Measurements from ENCODE around the gene PLSCR1. TPM values are rescaled to one million over a fixed set of nuclear protein-coding genes. Genes with fewer than 3 reads are reported as not detected.

PLSCR1 gene
- polyA plus RNA-seq, 6 donors from 2014 or later, result 26.9 to 48.3 (median 34.4) TPM

GRCh38 chr3:146543461-146544001 is 876 bp downstream of the PLSCR1 start:
- peaks cover 31 to 53% (median 45%) of the 10 kb centered on the region in 3 donors for H3K4me1 Mint-ChIP-seq
- no peaks in the 10 kb centered on the region for H3K9me3 Mint-ChIP-seq
- ATAC-seq (ENCODE audit: low read depth in 2 of 2) (no peak), DNase-seq (no peak)
- H3K36me3 Mint-ChIP-seq, result no peaks in the 10 kb centered on the region
- H3K4me3 Mint-ChIP-seq, result peak overlapping the region; percentile 90 to 97 (median 95)
- H3K27ac Mint-ChIP-seq, result peak overlapping the region; percentile 13 to 94 (median 92)
- H3K27me3 Mint-ChIP-seq, result no peaks in the 10 kb centered on the region

GRCh38 chr3:146542978-146543377 is 1.4 kb downstream of the PLSCR1 start:
- peak overlapping the region in 4 of 6 donors; percentile 13 to 88 (median 42) for H3K27ac Mint-ChIP-seq
- peak overlapping the region; percentile 64 to 97 (median 94) for H3K4me3 Mint-ChIP-seq
- ATAC-seq (ENCODE audit: low read depth in 2 of 2), result no peak
- no peak for DNase-seq
- peaks cover 31 to 53% (median 45%) of the 10 kb centered on the region in 3 donors for H3K4me1 Mint-ChIP-seq
- no peaks in the 10 kb centered on the region for H3K36me3 Mint-ChIP-seq
- no peaks in the 10 kb centered on the region for H3K27me3 Mint-ChIP-seq
- no peaks in the 10 kb centered on the region for H3K9me3 Mint-ChIP-seq

DNA sequence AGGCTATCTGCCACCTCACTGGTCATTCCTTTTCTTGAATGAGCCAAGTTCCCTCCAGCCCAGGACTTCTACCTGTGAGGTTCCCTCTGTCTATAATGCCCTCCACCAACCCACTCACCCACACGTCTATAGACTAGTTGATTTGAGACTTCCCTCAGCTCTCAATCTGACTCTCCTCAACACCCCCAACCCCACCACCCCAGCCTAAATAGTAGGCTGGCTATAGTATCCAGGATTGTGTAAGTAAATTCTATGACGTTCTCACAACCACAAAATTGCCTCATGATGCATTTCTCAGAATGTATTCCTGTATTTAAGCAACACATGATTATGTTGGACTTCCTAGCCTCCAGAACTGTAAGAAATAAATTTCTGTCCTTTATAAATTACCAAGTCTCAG is 2.2 kb downstream of the PLSCR1 start:
- ATAC-seq (ENCODE audit: low read depth in 2 of 2) (no peak), DNase-seq (no peak)
- peaks cover 4 to 5% of the 10 kb centered on the region in 2 donors for H3K36me3 Mint-ChIP-seq
- peak overlapping the region in 4 of 6 donors; percentile 26 to 75 (median 55) for H3K27ac Mint-ChIP-seq
- H3K4me3 Mint-ChIP-seq, result peak overlapping the region in 7 of 8 donors; percentile 18 to 95 (median 45)
- H3K9me3 Mint-ChIP-seq, result no peaks in the 10 kb centered on the region
- H3K4me1 Mint-ChIP-seq, result peaks cover 34 to 53% (median 45%) of the 10 kb centered on the region in 3 donors
- H3K27me3 Mint-ChIP-seq, result no peaks in the 10 kb centered on the region

DNA sequence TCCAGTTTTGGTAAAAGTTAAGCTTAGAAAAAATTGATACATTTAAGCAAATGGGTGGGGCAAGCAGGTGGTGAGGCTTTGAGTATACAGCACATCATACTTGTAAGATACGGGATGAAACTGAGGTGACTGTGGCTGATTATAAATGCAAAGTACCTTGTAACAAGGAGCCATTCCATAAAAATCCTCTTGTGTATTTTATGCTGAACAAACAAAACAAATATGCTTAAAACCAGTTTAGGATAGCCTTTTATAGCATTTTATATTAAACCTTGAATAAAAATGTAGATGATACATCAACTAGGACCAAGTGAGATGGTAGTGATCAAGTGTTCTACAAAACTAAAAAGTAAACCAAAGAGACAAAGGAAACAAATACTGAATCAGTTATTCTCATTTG is 3.4 kb downstream of the PLSCR1 start:
- Mint-ChIP-seq H3K36me3 (peaks cover 6 to 7% of the 10 kb centered on the region in 2 donors), H3K4me3 (peak overlapping the region in 2 of 8 donors; percentile 13 to 60), H3K27ac (peak overlapping the region in 1 of 6 donors; percentile 73), H3K9me3 (no peaks in the 10 kb centered on the region), H3K27me3 (no peaks in the 10 kb centered on the region), H3K4me1 (peaks cover 36 to 51% (median 45%) of the 10 kb centered on the region in 3 donors)
- DNase-seq, result no peak
- ATAC-seq (ENCODE audit: low read depth in 2 of 2), result no peak

GRCh38 chr3:146540236-146540635 is 4.2 kb downstream of the PLSCR1 start:
- H3K4me3 Mint-ChIP-seq, result peak overlapping the region in 3 of 8 donors; percentile 5 to 60 (median 7)
- H3K27ac Mint-ChIP-seq, result peak overlapping the region in 3 of 6 donors; percentile 44 to 73 (median 57)
- H3K4me1 Mint-ChIP-seq, result peaks cover 37 to 50% (median 42%) of the 10 kb centered on the region in 3 donors
- no peaks in the 10 kb centered on the region for H3K27me3 Mint-ChIP-seq
- no peaks in the 10 kb centered on the region for H3K9me3 Mint-ChIP-seq
- H3K36me3 Mint-ChIP-seq, result peaks cover 6 to 7% of the 10 kb centered on the region in 2 donors
- no peak for ATAC-seq (ENCODE audit: low read depth in 2 of 2)
- DNase-seq, result no peak

GRCh38 chr3:146539315-146539714 is 5.1 kb downstream of the PLSCR1 start:
- DNase-seq, result no peak
- Mint-ChIP-seq H3K4me3 (peak overlapping the region in 1 of 8 donors; percentile 34), H3K36me3 (peaks cover 6 to 7% of the 10 kb centered on the region in 2 donors), H3K27ac (peak overlapping the region in 1 of 6 donors; percentile 31), H3K27me3 (no peaks in the 10 kb centered on the region), H3K9me3 (no peaks in the 10 kb centered on the region), H3K4me1 (peaks cover 39 to 45% (median 40%) of the 10 kb centered on the region in 3 donors)
- ATAC-seq (ENCODE audit: low read depth in 2 of 2), result no peak

GRCh38 chr3:146537603-146538002 is 6.8 kb downstream of the PLSCR1 start:
- DNase-seq (no peak), ATAC-seq (ENCODE audit: low read depth in 2 of 2) (no peak)
- Mint-ChIP-seq H3K36me3 (peaks cover 6 to 7% of the 10 kb centered on the region in 2 donors), H3K9me3 (no peaks in the 10 kb centered on the region), H3K27ac (peak overlapping the region in 1 of 6 donors; percentile 1), H3K27me3 (no peaks in the 10 kb centered on the region), H3K4me1 (peaks cover 24 to 34% (median 25%) of the 10 kb centered on the region in 3 donors), H3K4me3 (no peak overlapping the region)

GRCh38 chr3:146536681-146537080 is 7.7 kb downstream of the PLSCR1 start:
- Mint-ChIP-seq H3K4me3 (no peak overlapping the region), H3K27ac (no peak overlapping the region), H3K9me3 (no peaks in the 10 kb centered on the region), H3K27me3 (no peaks in the 10 kb centered on the region), H3K36me3 (peaks cover 6 to 7% of the 10 kb centered on the region in 2 donors), H3K4me1 (peaks cover 16 to 26% (median 16%) of the 10 kb centered on the region in 3 donors)
- ATAC-seq (ENCODE audit: low read depth in 2 of 2), result no peak
- no peak for DNase-seq

DNA sequence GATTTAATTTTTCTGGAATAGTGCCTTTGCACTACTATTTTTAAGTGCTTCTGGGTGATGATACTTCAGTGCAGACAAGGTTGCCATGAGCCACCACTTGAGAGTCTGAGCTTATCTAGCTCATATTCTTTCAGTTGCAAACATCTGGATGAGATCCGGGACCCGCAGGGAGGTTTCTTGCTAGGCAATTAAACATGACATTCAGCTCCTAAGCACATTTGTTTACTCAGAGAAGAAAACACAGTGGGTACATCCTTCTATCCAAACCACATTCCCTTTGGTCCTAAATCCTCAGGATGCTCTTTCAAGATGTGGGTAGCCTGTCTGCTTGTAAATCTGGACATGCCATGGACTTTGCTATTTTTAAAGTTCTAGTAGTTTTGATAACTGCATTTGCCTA is 12.0 kb downstream of the PLSCR1 start:
- H3K27me3 Mint-ChIP-seq, result no peaks in the 10 kb centered on the region
- DNase-seq (no peak), ATAC-seq (ENCODE audit: low read depth in 2 of 2) (no peak)
- peaks cover 6 to 15% of the 10 kb centered on the region in 2 donors for H3K36me3 Mint-ChIP-seq
- no peaks in the 10 kb centered on the region for H3K9me3 Mint-ChIP-seq
- no peak overlapping the region for H3K4me3 Mint-ChIP-seq
- H3K4me1 Mint-ChIP-seq, result peaks cover 0 to 8% (median 0%) of the 10 kb centered on the region in 3 donors
- H3K27ac Mint-ChIP-seq, result no peak overlapping the region

GRCh38 chr3:146530609-146531008 is 13.8 kb downstream of the PLSCR1 start:
- Mint-ChIP-seq H3K9me3 (no peaks in the 10 kb centered on the region), H3K27ac (peak overlapping the region in 1 of 6 donors; percentile 77), H3K27me3 (no peaks in the 10 kb centered on the region), H3K4me1 (peaks cover 0 to 4% (median 0%) of the 10 kb centered on the region in 3 donors), H3K36me3 (peaks cover 0 to 11% of the 10 kb centered on the region in 2 donors), H3K4me3 (no peak overlapping the region)
- DNase-seq, result no peak
- no peak for ATAC-seq (ENCODE audit: low read depth in 2 of 2)

DNA sequence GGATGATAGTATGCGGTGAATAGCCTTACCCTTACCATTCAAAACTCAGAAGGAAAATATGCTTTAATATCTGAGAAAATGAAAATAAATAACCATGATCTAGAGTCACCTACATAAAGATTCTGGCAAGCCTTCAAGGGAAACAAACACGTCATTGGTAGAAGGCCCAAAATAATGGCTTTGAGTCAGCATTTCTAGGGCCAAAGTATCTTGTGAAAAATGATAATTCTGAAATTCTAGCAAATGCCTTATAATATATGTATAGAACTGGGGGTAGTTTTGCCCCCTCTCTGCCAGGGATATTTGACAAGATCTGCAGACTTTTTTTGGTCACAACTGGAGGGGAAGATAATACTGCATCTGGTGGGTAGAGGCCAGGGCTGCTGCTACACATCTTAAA is 15.4 kb downstream of the PLSCR1 start:
- Mint-ChIP-seq H3K4me3 (no peak overlapping the region), H3K27me3 (no peaks in the 10 kb centered on the region), H3K27ac (peak overlapping the region in 1 of 6 donors; percentile 44), H3K9me3 (no peaks in the 10 kb centered on the region), H3K36me3 (peaks cover 0 to 11% of the 10 kb centered on the region in 2 donors), H3K4me1 (no peaks in the 10 kb centered on the region)
- DNase-seq (no peak), ATAC-seq (ENCODE audit: low read depth in 2 of 2) (no peak)

DNA sequence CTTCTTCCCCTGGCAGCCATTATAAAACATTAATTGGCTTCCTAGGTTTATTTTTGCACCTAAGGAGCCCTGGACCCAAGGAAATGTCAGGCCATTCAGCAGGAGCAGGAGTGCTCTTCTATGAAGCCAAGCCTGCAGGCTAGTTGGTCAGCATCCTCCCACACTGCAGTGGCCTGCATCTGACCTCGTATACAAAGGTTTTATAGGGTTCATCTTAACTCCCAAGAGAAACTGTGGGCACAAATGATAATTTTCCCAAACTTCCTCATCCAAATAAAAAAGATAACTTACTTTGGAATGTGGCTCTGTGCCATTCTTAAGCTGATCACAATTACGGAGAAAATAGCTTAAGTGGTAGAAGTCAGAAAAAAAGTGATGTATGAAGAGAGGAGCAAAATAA is 19.4 kb downstream of the PLSCR1 start:
- Mint-ChIP-seq H3K36me3 (peaks cover 13 to 21% of the 10 kb centered on the region in 2 donors), H3K9me3 (no peaks in the 10 kb centered on the region), H3K27me3 (no peaks in the 10 kb centered on the region), H3K4me1 (no peaks in the 10 kb centered on the region), H3K27ac (no peak overlapping the region), H3K4me3 (no peak overlapping the region)
- no peak for DNase-seq
- no peak for ATAC-seq (ENCODE audit: low read depth in 2 of 2)

GRCh38 chr3:146523531-146523930 is 20.9 kb downstream of the PLSCR1 start:
- no peak overlapping the region for H3K4me3 Mint-ChIP-seq
- ATAC-seq (ENCODE audit: low read depth in 2 of 2), result no peak
- no peak overlapping the region for H3K27ac Mint-ChIP-seq
- no peaks in the 10 kb centered on the region for H3K27me3 Mint-ChIP-seq
- H3K9me3 Mint-ChIP-seq, result no peaks in the 10 kb centered on the region
- peaks cover 13 to 21% of the 10 kb centered on the region in 2 donors for H3K36me3 Mint-ChIP-seq
- no peak for DNase-seq
- no peaks in the 10 kb centered on the region for H3K4me1 Mint-ChIP-seq

All from naive B cell (primary cell).